ENCODE results near the gene RPS6KC1.
"Not testable (repeated sequence)": the region's sequence is repeated elsewhere in the genome, so short reads cannot be mapped to it uniquely, and the experiment has no call there.

The RPS6KC1 gene, protein sequence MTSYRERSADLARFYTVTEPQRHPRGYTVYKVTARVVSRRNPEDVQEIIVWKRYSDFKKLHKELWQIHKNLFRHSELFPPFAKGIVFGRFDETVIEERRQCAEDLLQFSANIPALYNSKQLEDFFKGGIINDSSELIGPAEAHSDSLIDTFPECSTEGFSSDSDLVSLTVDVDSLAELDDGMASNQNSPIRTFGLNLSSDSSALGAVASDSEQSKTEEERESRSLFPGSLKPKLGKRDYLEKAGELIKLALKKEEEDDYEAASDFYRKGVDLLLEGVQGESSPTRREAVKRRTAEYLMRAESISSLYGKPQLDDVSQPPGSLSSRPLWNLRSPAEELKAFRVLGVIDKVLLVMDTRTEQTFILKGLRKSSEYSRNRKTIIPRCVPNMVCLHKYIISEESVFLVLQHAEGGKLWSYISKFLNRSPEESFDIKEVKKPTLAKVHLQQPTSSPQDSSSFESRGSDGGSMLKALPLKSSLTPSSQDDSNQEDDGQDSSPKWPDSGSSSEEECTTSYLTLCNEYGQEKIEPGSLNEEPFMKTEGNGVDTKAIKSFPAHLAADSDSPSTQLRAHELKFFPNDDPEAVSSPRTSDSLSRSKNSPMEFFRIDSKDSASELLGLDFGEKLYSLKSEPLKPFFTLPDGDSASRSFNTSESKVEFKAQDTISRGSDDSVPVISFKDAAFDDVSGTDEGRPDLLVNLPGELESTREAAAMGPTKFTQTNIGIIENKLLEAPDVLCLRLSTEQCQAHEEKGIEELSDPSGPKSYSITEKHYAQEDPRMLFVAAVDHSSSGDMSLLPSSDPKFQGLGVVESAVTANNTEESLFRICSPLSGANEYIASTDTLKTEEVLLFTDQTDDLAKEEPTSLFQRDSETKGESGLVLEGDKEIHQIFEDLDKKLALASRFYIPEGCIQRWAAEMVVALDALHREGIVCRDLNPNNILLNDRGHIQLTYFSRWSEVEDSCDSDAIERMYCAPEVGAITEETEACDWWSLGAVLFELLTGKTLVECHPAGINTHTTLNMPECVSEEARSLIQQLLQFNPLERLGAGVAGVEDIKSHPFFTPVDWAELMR

DNA sequence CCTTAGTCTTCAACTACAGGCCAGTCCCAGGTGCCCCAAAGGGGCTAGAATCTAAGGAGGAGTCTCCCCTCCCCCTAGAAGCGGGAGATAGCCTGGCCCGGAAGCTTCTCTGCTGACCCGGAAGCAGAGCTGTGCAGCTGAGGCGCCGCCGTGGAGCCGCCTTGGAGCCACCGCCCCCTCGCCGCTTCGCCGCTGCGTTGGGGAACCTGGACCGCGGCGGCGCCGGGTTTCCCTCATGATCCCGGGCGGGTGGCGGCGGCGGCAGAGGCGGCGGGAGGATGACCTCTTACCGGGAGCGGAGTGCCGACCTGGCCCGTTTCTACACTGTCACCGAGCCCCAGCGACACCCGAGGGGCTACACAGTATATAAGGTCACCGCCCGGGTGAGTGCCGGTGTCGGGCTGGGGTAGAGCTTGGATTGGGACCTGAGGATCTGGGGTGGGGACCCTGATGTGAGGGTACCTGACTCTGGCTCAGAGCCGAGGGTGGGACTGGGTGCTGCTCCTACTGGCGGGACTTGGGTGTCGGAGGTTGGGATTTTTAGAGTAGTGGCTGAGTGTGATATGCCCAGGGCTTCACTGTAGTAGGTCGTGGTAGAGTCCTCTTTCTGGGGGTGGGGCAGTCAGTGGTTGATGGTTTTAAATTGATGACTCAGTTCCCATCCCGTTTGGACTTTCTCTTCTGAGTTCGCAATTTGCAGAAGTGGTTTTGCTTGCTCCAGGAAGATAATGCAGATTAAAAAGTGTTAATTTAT lies at the start of gene RPS6KC1:
Gene RPS6KC1 (plus strand): TSS at position 115 of the 754 bp plus-strand sequence. CDS start 164 bp downstream, at position 279.
- peak; percentile 78 for DNase-seq (ENCODE audit: low read depth)

DNA sequence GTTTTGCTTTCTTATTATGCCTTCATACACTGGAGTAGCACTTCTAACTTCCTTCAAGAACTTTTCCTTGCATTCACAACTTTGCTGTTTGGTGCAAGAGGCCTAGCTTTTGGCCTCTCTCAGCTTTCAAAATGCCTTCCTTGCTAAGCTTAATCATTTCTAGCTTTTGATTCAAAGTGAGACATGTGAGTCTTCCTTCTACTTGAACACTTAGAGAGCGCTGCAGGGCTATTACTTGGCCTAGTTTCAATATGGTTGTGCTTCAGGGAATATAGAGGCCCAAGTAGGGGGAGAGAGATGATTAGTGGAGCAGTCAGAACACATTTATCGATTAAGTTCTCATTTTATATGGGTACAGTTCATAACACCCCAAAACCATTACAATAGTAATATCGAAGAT lies 47.8 kb upstream of the RPS6KC1 start:
- no peak for DNase-seq (ENCODE audit: low read depth)

DNA sequence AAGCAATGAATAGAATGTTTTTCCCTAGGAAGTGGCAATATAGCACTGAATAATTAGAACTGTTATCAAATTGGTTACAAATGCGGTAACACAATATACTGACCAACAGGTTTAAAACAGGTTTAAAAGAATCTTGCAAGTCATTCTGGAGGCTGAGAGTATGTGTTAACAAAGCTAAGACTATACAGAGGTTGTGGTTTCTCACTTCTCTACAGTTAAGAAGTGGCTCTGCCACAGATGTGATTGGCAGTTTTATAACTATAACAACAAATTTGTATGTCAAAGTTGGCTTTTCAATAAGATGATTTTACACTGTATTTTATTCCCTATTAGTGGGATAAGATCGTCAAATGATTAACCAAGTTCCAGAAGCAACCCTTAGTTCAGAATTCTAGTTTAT lies 42.5 kb upstream of the RPS6KC1 start:
- no peak for DNase-seq (ENCODE audit: low read depth)

DNA sequence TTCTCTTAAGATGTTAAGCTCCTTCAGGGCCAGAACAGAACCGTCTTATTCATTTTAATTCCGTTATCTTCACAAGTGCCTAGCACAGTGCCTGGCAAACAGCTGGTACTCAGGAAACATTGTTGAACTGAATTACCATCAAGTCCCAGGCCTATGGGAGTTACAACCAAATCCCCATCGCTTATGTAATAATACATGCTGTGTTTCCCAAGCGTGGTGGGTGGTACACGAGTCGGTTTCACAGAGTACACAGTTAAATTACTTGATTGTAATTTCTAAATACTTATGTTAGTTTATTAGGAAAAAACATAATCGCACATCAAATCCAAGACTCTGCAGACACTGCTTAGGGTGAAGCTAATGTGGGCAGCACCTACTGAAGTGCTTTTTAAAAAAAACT lies 36.4 kb upstream of the RPS6KC1 start:
- no peak for DNase-seq (ENCODE audit: low read depth)

DNA sequence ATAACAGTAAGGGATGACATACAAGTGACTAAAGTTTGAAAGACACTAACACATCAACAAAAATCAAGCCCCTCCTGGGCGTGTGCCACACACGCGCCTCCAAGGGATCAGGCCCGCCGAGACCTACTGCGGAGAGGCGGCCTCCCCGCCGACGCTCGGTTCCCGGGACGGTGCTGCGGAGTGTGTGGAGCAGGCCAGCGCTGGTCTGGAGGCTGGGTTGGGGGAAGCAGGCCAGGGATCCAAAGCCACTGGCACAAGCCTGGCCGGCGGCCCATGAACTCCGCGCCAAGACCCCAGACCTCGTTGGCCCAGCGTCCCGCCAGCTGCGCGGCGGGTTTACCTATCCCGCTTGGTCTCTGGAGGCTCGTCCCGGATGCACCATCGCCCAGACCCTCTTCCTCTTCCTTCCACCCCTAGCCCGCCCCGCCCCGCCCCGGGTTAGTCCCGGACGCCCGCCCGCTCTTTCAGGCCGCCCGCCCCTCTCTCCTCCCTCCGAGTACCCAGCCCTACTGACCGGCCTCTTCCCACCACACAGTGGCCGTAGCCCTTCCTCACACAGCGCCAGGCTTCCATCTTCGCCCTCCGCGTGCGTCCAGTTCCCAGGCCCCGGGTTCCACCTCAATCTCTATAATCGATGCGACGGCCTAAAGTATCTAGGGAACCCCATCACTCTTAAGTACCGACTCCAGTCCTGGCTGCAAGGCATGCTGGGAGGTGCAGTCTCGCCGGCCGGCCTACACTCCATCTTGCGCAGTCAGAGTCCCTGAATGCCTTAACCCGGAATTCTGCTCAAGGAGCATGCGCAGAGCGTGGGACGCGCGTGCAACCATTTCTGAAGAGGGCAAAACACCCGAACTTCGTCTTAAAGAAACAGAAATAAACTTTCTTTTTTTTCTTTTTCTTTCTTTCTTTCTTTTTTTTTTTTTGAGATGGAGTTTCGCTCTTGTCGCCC lies 35.7 kb upstream of the RPS6KC1 start, which contains the start of gene ANGEL2:
Gene ANGEL2 (minus strand): TSS at position 769 of the 952 bp plus-strand sequence. CDS start 196 bp downstream, at position 573.
- DNase-seq (ENCODE audit: low read depth) = peak; percentile 91

DNA sequence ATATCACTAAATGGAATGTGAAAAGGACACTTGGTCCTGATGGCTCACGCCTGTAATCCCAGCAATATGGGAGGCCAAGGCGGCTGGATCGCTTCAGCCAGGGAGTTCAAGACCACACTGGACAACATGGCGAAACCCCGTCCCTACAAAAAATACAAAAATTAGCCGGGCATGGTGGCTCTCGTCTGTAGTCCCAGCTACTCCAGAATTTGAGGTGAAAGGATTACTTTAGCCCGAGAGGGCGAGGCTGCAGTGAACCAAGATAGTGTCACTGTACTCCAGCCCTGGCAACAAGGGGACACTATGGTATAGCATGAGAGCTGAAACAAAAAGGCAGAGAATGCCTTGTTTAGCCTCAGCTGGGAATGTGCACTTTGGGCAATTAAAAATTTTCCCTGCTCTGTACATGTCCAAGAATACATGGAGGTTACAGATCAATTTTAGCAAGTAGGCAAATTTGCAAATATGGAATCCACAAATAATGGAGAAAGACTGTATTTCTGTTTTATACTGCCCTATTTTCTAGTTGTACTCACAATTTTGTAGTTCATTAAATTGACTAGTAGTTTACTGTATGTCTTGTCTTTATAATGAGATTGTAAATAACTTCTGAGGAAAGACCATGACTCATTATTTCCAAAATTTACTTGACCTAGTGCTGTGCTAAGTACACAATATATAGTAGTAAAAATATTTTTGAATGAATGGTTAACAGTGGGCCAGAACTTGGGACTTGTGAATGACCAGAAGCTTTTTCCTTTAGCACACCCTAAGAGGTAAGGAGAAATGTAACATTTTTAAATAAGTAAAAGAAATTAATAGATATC lies 33.4 kb upstream of the RPS6KC1 start:
- DNase-seq (ENCODE audit: low read depth) = no peak

DNA sequence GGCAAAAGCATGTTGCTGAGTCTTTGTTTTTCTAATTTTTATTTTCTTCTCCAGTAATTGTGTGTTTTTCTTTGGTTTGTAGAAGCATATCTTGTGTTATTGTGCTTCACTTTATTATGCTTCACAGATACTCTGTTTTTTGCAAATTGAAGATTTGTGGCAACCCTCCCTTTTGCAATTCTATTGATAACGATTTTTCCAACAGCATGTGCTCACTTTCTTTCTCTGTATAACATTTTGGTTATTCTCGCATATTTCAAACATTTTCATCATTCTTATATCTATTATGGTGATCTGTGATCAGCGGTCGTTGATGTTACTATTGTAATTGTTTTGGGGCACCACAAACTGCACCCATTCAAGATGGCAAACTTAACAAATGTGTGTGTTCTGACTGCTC lies 31.6 kb upstream of the RPS6KC1 start:
- DNase-seq (ENCODE audit: low read depth) = no peak

DNA sequence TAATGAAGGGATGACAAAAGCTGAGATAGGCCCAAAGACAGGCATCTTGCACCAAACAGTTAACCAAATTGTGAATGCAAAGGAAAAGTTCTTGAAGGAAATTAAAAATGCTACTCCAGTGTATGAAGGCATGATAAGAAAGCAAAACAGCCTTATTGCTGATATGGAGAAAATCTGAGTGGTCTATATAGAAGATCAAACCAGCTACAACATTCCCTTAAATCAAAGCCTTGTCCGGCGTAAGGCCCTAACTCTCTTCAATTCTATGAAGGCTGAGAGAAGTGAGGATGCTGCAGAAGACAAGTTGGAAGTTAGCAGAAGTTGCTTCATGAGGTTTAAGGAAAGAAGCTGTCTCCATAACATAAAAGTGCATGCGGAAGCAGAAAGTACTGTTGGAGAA lies 31.0 kb upstream of the RPS6KC1 start:
- no peak for DNase-seq (ENCODE audit: low read depth)

DNA sequence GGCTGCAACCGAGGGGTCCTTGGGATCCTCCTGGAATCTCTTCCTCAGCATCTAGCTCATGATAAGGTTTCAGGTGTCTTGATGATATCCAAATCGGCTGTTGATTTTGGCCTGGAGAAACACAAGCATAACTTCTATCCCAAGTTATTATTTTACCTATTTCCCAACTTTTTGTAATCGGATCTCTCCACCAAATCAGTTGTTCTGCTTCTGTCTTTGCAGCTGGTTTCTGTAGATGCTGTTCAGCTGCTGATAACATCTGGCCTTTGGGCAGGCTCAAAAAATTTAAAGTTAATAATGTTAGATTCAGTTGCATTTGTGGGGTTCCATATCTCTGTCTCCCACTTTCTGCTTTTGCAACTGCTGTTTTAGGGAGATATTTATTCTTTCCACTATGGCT lies 24.0 kb upstream of the RPS6KC1 start:
- DNase-seq (ENCODE audit: low read depth) = not testable (repeated sequence)

DNA sequence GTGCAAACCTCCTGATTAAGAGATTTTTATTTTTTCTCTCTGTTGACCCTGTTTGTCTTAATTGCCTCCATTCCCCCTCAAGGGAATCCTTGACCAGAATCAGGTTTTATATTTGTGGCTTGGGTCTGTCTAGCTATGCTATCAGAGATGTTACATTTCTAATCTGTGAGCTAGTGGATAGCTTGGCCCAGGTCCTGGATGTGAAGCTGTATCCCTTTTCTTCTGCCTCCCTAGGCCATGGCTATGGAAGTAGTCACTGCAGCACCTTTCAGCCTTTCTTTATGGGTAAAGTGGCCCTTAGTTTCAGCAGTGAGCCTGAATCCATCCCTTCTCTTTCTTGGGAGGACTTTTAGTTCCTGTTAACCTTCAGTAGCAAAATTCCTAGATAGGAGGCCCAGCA lies 18.4 kb upstream of the RPS6KC1 start:
- DNase-seq (ENCODE audit: low read depth) = no peak

DNA sequence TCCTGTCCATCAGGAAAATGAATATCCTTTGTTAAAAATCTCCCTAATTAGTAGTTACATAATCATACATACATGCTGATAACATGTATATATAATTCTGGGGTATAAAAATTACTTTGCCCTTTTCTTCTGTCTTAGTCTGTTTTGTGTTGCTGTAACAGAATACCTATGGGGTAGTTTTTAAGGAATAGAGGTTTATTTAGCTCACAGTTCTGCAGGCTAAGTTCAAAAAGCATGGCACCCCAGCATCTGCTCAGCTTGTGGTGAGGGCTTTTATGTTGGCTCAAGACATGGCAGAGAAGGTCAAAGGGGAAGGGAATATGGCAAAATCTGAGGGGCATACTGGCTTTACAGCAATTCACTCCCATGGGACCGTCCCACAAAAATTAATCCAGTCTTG lies 16.3 kb upstream of the RPS6KC1 start:
- no peak for DNase-seq (ENCODE audit: low read depth)

DNA sequence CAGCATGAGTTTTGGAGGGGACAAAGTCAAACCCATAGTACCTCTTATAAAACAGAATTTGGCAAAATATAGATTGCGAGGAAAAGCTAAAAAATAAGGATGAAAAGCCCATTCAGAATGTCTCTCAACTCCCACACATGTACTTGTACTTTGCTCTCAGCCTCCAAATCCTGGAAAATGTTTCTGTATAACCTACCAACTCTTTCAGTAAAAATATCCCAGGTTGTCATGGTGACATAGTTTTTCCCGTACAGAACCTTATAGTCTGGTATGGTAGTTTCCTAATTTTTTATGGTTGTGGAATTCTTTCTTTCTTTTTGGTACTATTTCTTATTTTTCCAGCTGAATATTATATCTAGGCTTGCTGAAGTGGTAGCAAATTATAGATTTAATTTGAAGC lies 15.5 kb upstream of the RPS6KC1 start:
- no peak for DNase-seq (ENCODE audit: low read depth)

DNA sequence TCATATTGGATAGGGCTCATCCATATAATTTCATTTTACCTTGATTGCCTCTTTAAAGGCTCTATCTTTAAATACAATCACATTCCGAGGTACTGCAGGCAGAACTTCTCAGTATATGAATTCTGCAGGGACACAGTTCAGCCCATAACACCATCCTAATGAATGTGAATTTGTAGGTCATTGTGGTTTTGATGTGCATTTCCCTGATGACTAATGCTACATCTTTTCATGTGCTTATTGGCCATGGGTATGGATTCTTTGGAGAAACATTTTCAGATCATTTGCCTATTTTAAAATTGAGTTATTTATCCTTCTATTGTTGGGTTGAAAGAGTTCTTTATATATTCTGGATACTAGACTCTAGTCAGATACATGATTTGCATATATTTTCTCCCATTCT lies 9.6 kb upstream of the RPS6KC1 start:
- DNase-seq (ENCODE audit: low read depth) = no peak

DNA sequence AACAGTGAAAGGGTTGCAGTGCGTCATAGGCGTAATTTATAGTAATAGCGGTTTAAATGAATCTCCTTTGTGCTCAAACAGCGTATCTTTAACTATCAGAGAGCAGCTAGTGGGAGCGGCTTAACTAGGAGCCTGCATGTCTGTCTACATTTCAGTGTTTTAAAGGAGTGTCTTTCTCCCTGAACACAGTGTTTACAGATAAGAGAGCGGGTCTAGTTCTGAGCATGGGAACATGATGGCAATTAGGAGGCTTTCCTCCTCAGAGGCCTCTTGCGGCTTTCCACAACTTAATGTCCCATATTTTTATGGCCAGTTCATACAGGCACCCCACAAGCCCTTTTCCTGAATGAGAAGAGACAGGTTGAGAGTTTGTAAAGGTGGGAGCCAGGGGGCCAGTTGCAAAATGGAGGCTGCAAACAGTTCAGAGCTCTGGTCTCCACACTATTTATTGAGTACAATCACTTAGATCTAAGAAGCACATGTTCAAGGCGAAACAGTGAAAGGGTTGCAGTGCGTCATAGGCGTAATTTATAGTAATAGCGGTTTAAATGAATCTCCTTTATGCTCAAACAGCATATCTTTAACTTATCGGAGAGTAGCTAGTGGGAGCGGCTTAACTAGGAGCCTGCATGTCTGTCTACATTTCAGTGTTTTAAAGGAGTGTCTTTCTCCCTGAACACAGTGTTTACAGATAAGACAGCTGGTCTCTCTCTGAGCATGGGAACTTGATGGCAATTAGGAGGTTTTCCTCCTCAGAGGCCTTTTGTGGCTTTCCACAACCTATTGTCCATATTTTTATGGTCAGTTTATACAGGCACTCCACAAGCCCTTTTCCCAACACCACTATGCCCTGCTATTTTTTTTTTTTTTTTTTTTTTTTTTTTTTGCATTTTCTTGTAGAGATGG lies 5.5 kb upstream of the RPS6KC1 start:
- not testable (repeated sequence) for DNase-seq (ENCODE audit: low read depth)

DNA sequence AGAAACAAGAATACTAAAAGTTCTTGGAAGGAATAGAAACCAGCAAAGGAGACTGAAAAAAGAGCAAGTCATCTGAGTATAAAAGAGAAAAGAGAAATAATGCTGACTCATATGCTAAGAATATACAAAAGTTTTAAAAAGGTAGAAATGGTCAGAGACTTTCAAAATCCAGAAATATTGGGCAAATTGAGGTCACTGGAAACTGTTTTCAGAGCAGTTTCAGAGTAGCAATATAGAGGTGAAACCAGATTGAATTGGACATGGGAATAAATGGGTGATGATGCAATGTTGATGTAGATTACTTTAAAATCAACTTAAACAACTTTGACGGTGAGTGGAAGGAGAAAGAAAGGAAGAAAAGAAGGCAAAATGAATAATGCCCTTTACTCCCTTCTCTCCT lies 1.8 kb upstream of the RPS6KC1 start:
- DNase-seq (ENCODE audit: low read depth) = no peak

DNA sequence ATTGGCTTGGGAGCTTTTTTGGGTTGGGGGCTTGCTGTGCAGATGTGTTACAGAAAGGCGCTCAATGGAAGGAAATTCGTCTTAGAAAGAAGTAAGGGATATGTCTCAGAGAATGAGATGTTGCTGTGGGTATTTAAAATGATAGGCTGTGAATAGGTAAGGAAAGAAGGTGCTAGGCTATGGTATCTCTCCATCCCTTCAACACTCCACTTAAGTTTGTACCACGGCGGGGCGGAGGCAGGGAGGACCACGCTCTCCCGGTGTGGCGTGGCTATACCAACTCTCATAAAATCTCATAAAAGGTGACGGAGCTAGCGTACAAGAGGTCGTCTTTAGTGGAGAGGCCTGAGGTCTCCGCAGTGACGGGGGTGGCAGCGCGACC lies 305 bp upstream of the RPS6KC1 start:
- DNase-seq (ENCODE audit: low read depth) = no peak

DNA sequence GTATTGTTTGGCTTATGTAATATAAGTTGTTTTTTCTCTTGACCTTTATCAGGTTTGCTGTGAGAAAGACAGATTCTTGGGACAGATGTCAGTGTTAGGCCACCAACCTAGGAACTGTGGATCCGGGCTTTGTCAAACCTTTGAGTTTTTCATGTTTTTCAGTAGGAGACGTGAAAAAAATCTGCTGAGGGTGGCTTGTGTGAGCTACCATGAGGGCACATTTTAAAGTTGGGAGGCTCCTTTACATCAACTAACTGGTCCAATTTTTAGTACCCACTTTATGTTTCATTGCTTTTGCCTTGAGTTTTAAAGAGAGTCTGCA lies 801 bp downstream of the RPS6KC1 start:
- no peak for DNase-seq (ENCODE audit: low read depth)

DNA sequence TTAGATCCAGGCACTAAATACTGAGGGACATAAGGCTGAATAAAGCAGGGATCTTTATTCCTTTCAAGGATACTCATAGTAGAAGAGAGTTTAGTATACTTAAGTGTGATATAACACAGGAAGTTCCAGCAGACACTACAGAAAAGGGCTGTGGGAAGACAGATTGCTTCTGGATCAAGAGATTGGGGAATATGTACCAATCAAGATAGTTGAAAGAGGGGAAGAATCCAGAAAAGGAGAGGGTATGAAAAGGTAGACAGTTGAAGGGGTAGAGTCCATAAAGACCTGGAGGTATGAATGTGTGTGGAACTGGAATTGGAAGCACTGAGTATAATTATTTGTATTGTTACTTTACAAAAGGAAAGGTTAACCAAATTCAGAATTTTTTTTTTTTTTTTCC lies 2.4 kb downstream of the RPS6KC1 start:
- no peak for DNase-seq (ENCODE audit: low read depth)

DNA sequence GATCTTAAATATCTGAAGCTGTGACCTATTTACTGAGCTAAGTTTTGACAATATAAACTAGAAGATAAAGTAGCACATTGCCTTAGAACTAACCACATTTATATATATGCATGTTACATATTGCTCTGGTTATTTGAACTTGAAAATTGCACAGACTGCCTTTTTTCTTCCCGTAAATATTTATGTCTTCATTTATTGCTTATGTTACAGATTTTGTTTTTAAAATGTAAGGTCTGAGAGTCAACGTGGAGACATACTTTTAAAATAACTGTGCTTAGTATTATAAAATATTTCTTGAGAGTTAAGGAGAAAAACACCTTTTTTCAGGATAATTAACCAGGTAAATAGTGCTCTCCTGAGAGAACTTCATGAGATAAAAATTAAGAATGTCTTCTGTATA lies 3.1 kb downstream of the RPS6KC1 start:
- DNase-seq (ENCODE audit: low read depth) = no peak
